ENCODE results near the gene AMMECR1.
"Not testable (repeated sequence)": the region's sequence is repeated elsewhere in the genome, so short reads cannot be mapped to it uniquely, and the experiment has no call there.

Gene AMMECR1

GRCh38 chrX:110317820-110318663 lies at the start of gene AMMECR1:
TSS of gene AMMECR1 (minus strand) at chrX:110318085. CDS start at chrX:110318071, 14 bp downstream.
- Histone ChIP-seq H2AFZ (ENCODE audit: low read length, unreplicated experiment) (peak within 1 kb of the TSS; percentile 60), H3K4me1 (ENCODE audit: control insufficient read depth, insufficient read depth, low read length, unreplicated experiment) (peaks cover 16% of the 10 kb centered on the region), H3K36me3 (ENCODE audit: insufficient read depth, low read length) (no peaks in the 10 kb centered on the region), H3K27ac (ENCODE audit: low read depth, low read length) (peak within 1 kb of the TSS; percentile 81), H3K4me3 (ENCODE audit: low read depth, low read length) (peak within 1 kb of the TSS; percentile 95), H3K79me2 (ENCODE audit: control insufficient read depth, insufficient read depth, low read length, unreplicated experiment) (peaks cover 48% of the 10 kb centered on the region), H3K27me3 (ENCODE audit: insufficient read depth, low read length) (no peaks in the 10 kb centered on the region)

- Histone ChIP-seq H3K27me3 (ENCODE audit: insufficient read depth, low read length) (no peaks in the 10 kb centered on the region), H2AFZ (ENCODE audit: low read length, unreplicated experiment) (no peak overlapping the region), H3K4me1 (ENCODE audit: control insufficient read depth, insufficient read depth, low read length, unreplicated experiment) (no peaks in the 10 kb centered on the region), H3K4me3 (ENCODE audit: low read depth, low read length) (no peak overlapping the region), H3K27ac (ENCODE audit: low read depth, low read length) (no peak overlapping the region), H3K36me3 (ENCODE audit: insufficient read depth, low read length) (no peaks in the 10 kb centered on the region), H3K79me2 (ENCODE audit: control insufficient read depth, insufficient read depth, low read length, unreplicated experiment) (no peaks in the 10 kb centered on the region)
Measured at GRCh38 chrX:110363244-110363643, 45.4 kb upstream of the AMMECR1 start.

GRCh38 chrX:110359273-110359672 lies 41.4 kb upstream of the AMMECR1 start:
- Histone ChIP-seq H3K4me3 (ENCODE audit: low read depth, low read length) (no peak overlapping the region), H3K27ac (ENCODE audit: low read depth, low read length) (no peak overlapping the region), H2AFZ (ENCODE audit: low read length, unreplicated experiment) (no peak overlapping the region), H3K27me3 (ENCODE audit: insufficient read depth, low read length) (no peaks in the 10 kb centered on the region), H3K36me3 (ENCODE audit: insufficient read depth, low read length) (no peaks in the 10 kb centered on the region), H3K79me2 (ENCODE audit: control insufficient read depth, insufficient read depth, low read length, unreplicated experiment) (no peaks in the 10 kb centered on the region), H3K4me1 (ENCODE audit: control insufficient read depth, insufficient read depth, low read length, unreplicated experiment) (no peaks in the 10 kb centered on the region)

- no peaks in the 10 kb centered on the region for H3K36me3 ChIP-seq (ENCODE audit: insufficient read depth, low read length)
- no peak within 1 kb of the TSS for H2AFZ ChIP-seq (ENCODE audit: low read length, unreplicated experiment)
- H3K4me1 ChIP-seq (ENCODE audit: control insufficient read depth, insufficient read depth, low read length, unreplicated experiment), result no peaks in the 10 kb centered on the region
- H3K27ac ChIP-seq (ENCODE audit: low read depth, low read length), result no peak within 1 kb of the TSS
- no peaks in the 10 kb centered on the region for H3K79me2 ChIP-seq (ENCODE audit: control insufficient read depth, insufficient read depth, low read length, unreplicated experiment)
- no peak within 1 kb of the TSS for H3K4me3 ChIP-seq (ENCODE audit: low read depth, low read length)
- H3K27me3 ChIP-seq (ENCODE audit: insufficient read depth, low read length), result no peaks in the 10 kb centered on the region
Measured at GRCh38 chrX:110358548-110358947, 40.7 kb upstream of the AMMECR1 start, which contains the start of gene RTL9. TSS of gene RTL9 (plus strand) at chrX:110358848. CDS start at chrX:110450618, 91,770 bp downstream.

GRCh38 chrX:110346681-110347080 lies 28.8 kb upstream of the AMMECR1 start:
- Histone ChIP-seq H3K27ac (ENCODE audit: low read depth, low read length) (no peak overlapping the region), H2AFZ (ENCODE audit: low read length, unreplicated experiment) (peak overlapping the region; percentile 14), H3K4me3 (ENCODE audit: low read depth, low read length) (peak overlapping the region; percentile 17; the same call in 1 of the 2 replicates), H3K36me3 (ENCODE audit: insufficient read depth, low read length) (no peaks in the 10 kb centered on the region), H3K4me1 (ENCODE audit: control insufficient read depth, insufficient read depth, low read length, unreplicated experiment) (no peaks in the 10 kb centered on the region), H3K27me3 (ENCODE audit: insufficient read depth, low read length) (no peaks in the 10 kb centered on the region), H3K79me2 (ENCODE audit: control insufficient read depth, insufficient read depth, low read length, unreplicated experiment) (no peaks in the 10 kb centered on the region)

GRCh38 chrX:110341189-110342035 lies 23.5 kb upstream of the AMMECR1 start:
- H3K79me2 ChIP-seq (ENCODE audit: control insufficient read depth, insufficient read depth, low read length, unreplicated experiment), result no peaks in the 10 kb centered on the region
- H3K4me1 ChIP-seq (ENCODE audit: control insufficient read depth, insufficient read depth, low read length, unreplicated experiment), result peaks cover 10% of the 10 kb centered on the region
- no peaks in the 10 kb centered on the region for H3K27me3 ChIP-seq (ENCODE audit: insufficient read depth, low read length)
- H3K36me3 ChIP-seq (ENCODE audit: insufficient read depth, low read length), result no peaks in the 10 kb centered on the region
- H3K4me3 ChIP-seq (ENCODE audit: low read depth, low read length), result peak overlapping the region; percentile 64
- H2AFZ ChIP-seq (ENCODE audit: low read length, unreplicated experiment), result peak overlapping the region; percentile 93
- peak overlapping the region; percentile 99 for H3K27ac ChIP-seq (ENCODE audit: low read depth, low read length)

- Histone ChIP-seq H2AFZ (ENCODE audit: low read length, unreplicated experiment) (no peak overlapping the region), H3K4me3 (ENCODE audit: low read depth, low read length) (no peak overlapping the region), H3K27ac (ENCODE audit: low read depth, low read length) (no peak overlapping the region), H3K27me3 (ENCODE audit: insufficient read depth, low read length) (no peaks in the 10 kb centered on the region), H3K4me1 (ENCODE audit: control insufficient read depth, insufficient read depth, low read length, unreplicated experiment) (peaks cover 10% of the 10 kb centered on the region), H3K79me2 (ENCODE audit: control insufficient read depth, insufficient read depth, low read length, unreplicated experiment) (no peaks in the 10 kb centered on the region), H3K36me3 (ENCODE audit: insufficient read depth, low read length) (no peaks in the 10 kb centered on the region)
Measured at GRCh38 chrX:110338935-110339334, 21.1 kb upstream of the AMMECR1 start.

- H3K4me1 ChIP-seq (ENCODE audit: control insufficient read depth, insufficient read depth, low read length, unreplicated experiment); H2AFZ ChIP-seq (ENCODE audit: low read length, unreplicated experiment); H3K79me2 ChIP-seq (ENCODE audit: control insufficient read depth, insufficient read depth, low read length, unreplicated experiment); H3K27ac ChIP-seq (ENCODE audit: low read depth, low read length); H3K27me3 ChIP-seq (ENCODE audit: insufficient read depth, low read length); H3K36me3 ChIP-seq (ENCODE audit: insufficient read depth, low read length); H3K4me3 ChIP-seq (ENCODE audit: low read depth, low read length): not testable (repeated sequence)
Measured at GRCh38 chrX:110333458-110333857, 15.6 kb upstream of the AMMECR1 start.

- no peaks in the 10 kb centered on the region for H3K27me3 ChIP-seq (ENCODE audit: insufficient read depth, low read length)
- H2AFZ ChIP-seq (ENCODE audit: low read length, unreplicated experiment), result no peak overlapping the region
Measured at GRCh38 chrX:110331444-110332030, 13.7 kb upstream of the AMMECR1 start.

GRCh38 chrX:110328613-110329012 lies 10.7 kb upstream of the AMMECR1 start:
- H3K4me3 ChIP-seq (ENCODE audit: low read depth, low read length); H3K27me3 ChIP-seq (ENCODE audit: insufficient read depth, low read length); H3K36me3 ChIP-seq (ENCODE audit: insufficient read depth, low read length); H2AFZ ChIP-seq (ENCODE audit: low read length, unreplicated experiment); H3K27ac ChIP-seq (ENCODE audit: low read depth, low read length); H3K4me1 ChIP-seq (ENCODE audit: control insufficient read depth, insufficient read depth, low read length, unreplicated experiment); H3K79me2 ChIP-seq (ENCODE audit: control insufficient read depth, insufficient read depth, low read length, unreplicated experiment): not testable (repeated sequence)

More at GRCh38 chrX:110331444-110332030, 13.7 kb upstream of the AMMECR1 start:
- Histone ChIP-seq H3K4me3 (ENCODE audit: low read depth, low read length) (no peak overlapping the region), H3K4me1 (ENCODE audit: control insufficient read depth, insufficient read depth, low read length, unreplicated experiment) (no peaks in the 10 kb centered on the region), H3K27ac (ENCODE audit: low read depth, low read length) (no peak overlapping the region), H3K79me2 (ENCODE audit: control insufficient read depth, insufficient read depth, low read length, unreplicated experiment) (no peaks in the 10 kb centered on the region), H3K36me3 (ENCODE audit: insufficient read depth, low read length) (no peaks in the 10 kb centered on the region)

Data from ACC112 (cell line).